WTC11 (cell line): ENCODE measurements around the gene TENT4B. TPM values are rescaled to one million over a fixed set of nuclear protein-coding genes. Genes with fewer than 3 reads are reported as not detected.
A peak's percentile ranks its signal among the peaks of the same experiment; 100 is the strongest.

Experiments
- ATAC-seq: fragments of 200-7000 bp; cut with Tn5 transposase; 2 replicates; pipeline ENCODE4 v1.10.0; 2021; ENCODE audit warnings: mild to moderate bottlenecking, moderate library complexity
- CTCF ChIA-PET: fragments of 300-600 bp; sonication (Branson Sonifier 250); formaldehyde crosslinking; loops from one replicate; lab custom pipeline; 2021; ENCODE audit warnings: antibody characterized with exemption; lab: Charles Lee
- POLR2A ChIA-PET: fragments of 350-600 bp; sonication (Branson Sonifier 250); formaldehyde crosslinking; loops from one replicate; lab custom pipeline; 2021; ENCODE audit warnings: antibody characterized with exemption; lab: Charles Lee
- DNase-seq: peaks from one replicate; pipeline ENCODE4 v3.0.0; 2021; ENCODE audit warnings: low spot score
- H3K27ac Mint-ChIP-seq: 2 replicates; pipeline ENCODE4 v1.8.0; 2021; ENCODE audit warnings: mixed read lengths
- H3K27me3 Mint-ChIP-seq: 2 replicates; pipeline ENCODE4 v1.8.0; 2021; ENCODE audit warnings: low read depth, mild to moderate bottlenecking, moderate library complexity, mixed read lengths
- H3K36me3 Mint-ChIP-seq: 2 replicates; pipeline ENCODE4 v1.8.0; 2021; ENCODE audit warnings: mixed read lengths
- H3K4me1 Mint-ChIP-seq: 2 replicates; pipeline ENCODE4 v1.8.0; 2022; ENCODE audit warnings: mixed read lengths
- H3K4me3 Mint-ChIP-seq: 2 replicates; pipeline ENCODE4 v1.8.0; 2021; ENCODE audit warnings: mild to moderate bottlenecking, moderate library complexity, mixed read lengths
- H3K9me3 Mint-ChIP-seq: 2 replicates; pipeline ENCODE4 v1.8.0; 2021; ENCODE audit warnings: mixed read lengths
- ATF1 ChIP-seq: sonication (generic); formaldehyde crosslinking; IDR thresholded peaks from 2 replicates; pipeline ENCODE4 v1.8.1; 2023; ENCODE audit warnings: mild to moderate bottlenecking, moderate library complexity, missing genetic modification reagents
- CDX4 ChIP-seq: fragments of 250-450 bp; sonication (Bioruptor Pico); IDR thresholded peaks from 2 replicates; pipeline ENCODE4 v1.9.0; 2021; ENCODE audit warnings: moderate library complexity, mild to moderate bottlenecking, inconsistent platforms, borderline replicate concordance
- E2F4 ChIP-seq: sonication (generic); formaldehyde crosslinking; IDR thresholded peaks from 2 replicates; pipeline ENCODE4 v1.8.1; 2022; ENCODE audit warnings: low read depth, mild to moderate bottlenecking, moderate library complexity, missing genetic modification reagents, borderline replicate concordance
- ELF4 ChIP-seq: sonication (generic); formaldehyde crosslinking; IDR thresholded peaks from 2 replicates; pipeline ENCODE4 v1.8.1; 2022; ENCODE audit warnings: low read depth, mild to moderate bottlenecking, moderate library complexity, missing genetic modification reagents
- FOXP4 ChIP-seq: sonication (generic); formaldehyde crosslinking; IDR thresholded peaks from 2 replicates; pipeline ENCODE4 v1.8.0; 2022; ENCODE audit warnings: mild to moderate bottlenecking, missing genetic modification reagents
- MXD4 ChIP-seq: fragments of 250-450 bp; sonication (Bioruptor Pico); IDR thresholded peaks from 2 replicates; pipeline ENCODE4 v1.8.0; 2021; ENCODE audit warnings: mild to moderate bottlenecking, moderate library complexity, borderline replicate concordance
- MYBL2 ChIP-seq: sonication (generic); formaldehyde crosslinking; IDR thresholded peaks from 2 replicates; pipeline ENCODE4 v1.8.1; 2023; ENCODE audit warnings: mild to moderate bottlenecking, moderate library complexity, missing genetic modification reagents
- OVOL2 ChIP-seq: fragments of 250-450 bp; sonication (Bioruptor Pico); IDR thresholded peaks from 2 replicates; pipeline ENCODE4 v1.9.0; 2021; ENCODE audit warnings: mild to moderate bottlenecking, borderline replicate concordance
- PRDM15 ChIP-seq: sonication (generic); formaldehyde crosslinking; IDR thresholded peaks from 2 replicates; pipeline ENCODE4 v1.8.0; 2022; ENCODE audit warnings: missing genetic modification reagents
- SP1 ChIP-seq: sonication (generic); formaldehyde crosslinking; conservative IDR thresholded peaks from 2 replicates; pipeline ENCODE4 v1.8.1; 2022; ENCODE audit warnings: missing genetic modification reagents
- TEAD4 ChIP-seq: sonication (generic); formaldehyde crosslinking; IDR thresholded peaks from 2 replicates; pipeline ENCODE4 v1.8.0; 2022; ENCODE audit warnings: mild to moderate bottlenecking, missing genetic modification reagents
- ZBTB21 ChIP-seq: sonication (generic); formaldehyde crosslinking; IDR thresholded peaks from 2 replicates; pipeline ENCODE4 v1.8.1; 2023; ENCODE audit warnings: mild to moderate bottlenecking, missing genetic modification reagents, borderline replicate concordance
- ZMAT4 ChIP-seq: fragments of 250-450 bp; sonication (Bioruptor Pico); IDR thresholded peaks from 2 replicates; pipeline ENCODE4 v1.9.0; 2021; ENCODE audit warnings: mild to moderate bottlenecking
- ZNF138 ChIP-seq: sonication (generic); formaldehyde crosslinking; conservative IDR thresholded peaks from 2 replicates; pipeline ENCODE4 v1.8.1; 2022; ENCODE audit warnings: mild to moderate bottlenecking, moderate library complexity, missing genetic modification reagents
- ZNF232 ChIP-seq: sonication (generic); formaldehyde crosslinking; IDR thresholded peaks from 2 replicates; pipeline ENCODE4 v1.8.0; 2022; ENCODE audit warnings: mild to moderate bottlenecking, missing genetic modification reagents
- ZNF281 ChIP-seq: sonication (generic); formaldehyde crosslinking; IDR thresholded peaks from 2 replicates; pipeline ENCODE4 v1.8.0; 2023; ENCODE audit warnings: mild to moderate bottlenecking, missing genetic modification reagents
- ZNF512 ChIP-seq: sonication (generic); formaldehyde crosslinking; IDR thresholded peaks from 2 replicates; pipeline ENCODE4 v1.8.1; 2022; ENCODE audit warnings: missing genetic modification reagents, borderline replicate concordance
- ZSCAN18 ChIP-seq: fragments of 250-450 bp; sonication (Bioruptor Pico); IDR thresholded peaks from 2 replicates; pipeline ENCODE4 v2.1.2; 2022; ENCODE audit warnings: mild to moderate bottlenecking, moderate library complexity
- total RNA-seq: library from RNA; stranded (reverse); gene quantifications from 3 replicates; pipeline ENCODE4 v1.2.3, GENCODE V29; 2021

The TENT4B gene
- total RNA-seq, 1 experiment from 2014 or later: 14.3 TPM

- TF ChIP-seq ZMAT4 (CRISPR knock-in tag) (no peak), ZBTB21 (CRISPR knock-in tag) (no peak), SP1 (no peak), ZNF232 (CRISPR knock-in tag) (no peak), CDX4 (CRISPR knock-in tag) (no peak), TEAD4 (CRISPR knock-in tag) (no peak), OVOL2 (CRISPR knock-in tag) (no peak), FOXP4 (CRISPR knock-in tag) (no peak), PRDM15 (CRISPR knock-in tag) (no peak), MYBL2 (no peak), ZNF138 (CRISPR knock-in tag) (no peak)
Observed at GRCh38 chr16:50246299-50247122, 93.4 kb downstream of the TENT4B start (continued).

GRCh38 chr16:50247123-50247905 lies 94.2 kb downstream of the TENT4B start:
- ChIA-PET POLR2A (no interaction called here), CTCF (no interaction called here)
- Mint-ChIP-seq H3K9me3 (no peaks in the 10 kb centered on the region), H3K27ac (no peak overlapping the region), H3K36me3 (no peaks in the 10 kb centered on the region), H3K27me3 (peaks cover 25% of the 10 kb centered on the region), H3K4me1 (peaks cover 37% of the 10 kb centered on the region), H3K4me3 (peak overlapping the region; percentile 71)
- no peak for DNase-seq
- no peak for ATAC-seq
- TF ChIP-seq ZNF512 (CRISPR knock-in tag) (no peak), ATF1 (CRISPR knock-in tag) (no peak), ZNF281 (CRISPR knock-in tag) (no peak), ZSCAN18 (CRISPR knock-in tag) (no peak), ELF4 (CRISPR knock-in tag) (no peak), E2F4 (CRISPR knock-in tag) (no peak), MXD4 (no peak), TEAD4 (CRISPR knock-in tag) (no peak)
